Neural cell (in vitro differentiated cells): Measurements from ENCODE around the gene EYS. TPM values are rescaled to one million over a fixed set of nuclear protein-coding genes. Genes with fewer than 3 reads are reported as not detected.

Experiments
- H2AFZ ChIP-seq: fragments of 200-600, 300-800 bp; sonication (generic), shearing (Covaris generic); 2 replicates; pipeline ENCODE4 v1.6.0; 2014; ENCODE audit warnings: low read depth, mild to moderate bottlenecking, antibody characterized with exemption, low read length, moderate library complexity
- H3F3A ChIP-seq: fragments of 200-600 bp; shearing (Covaris generic); 2 replicates; pipeline ENCODE4 v1.6.1; 2016; ENCODE audit warnings: mild to moderate bottlenecking, moderate library complexity, mixed read lengths, antibody characterized with exemption, low read length; ENCODE audit not compliant: insufficient read depth, poor library complexity, severe bottlenecking
- H3K27ac ChIP-seq: fragments of 200-600, 300-800 bp; sonication (generic), shearing (Covaris generic); 2 replicates; pipeline ENCODE4 v1.5.1; 2014; ENCODE audit warnings: mild to moderate bottlenecking, low read length, moderate library complexity
- H3K27me3 ChIP-seq: fragments of 300-800, 200-600 bp; sonication (generic), shearing (Covaris generic); 2 replicates; pipeline ENCODE4 v1.6.0; 2014; ENCODE audit warnings: mild to moderate bottlenecking, low read depth, low read length, moderate library complexity; ENCODE audit not compliant: insufficient read depth
- H3K36me3 ChIP-seq: fragments of 300-800, 200-600 bp; sonication (generic), shearing (Covaris generic); 2 replicates; pipeline ENCODE4 v1.5.1; 2014; ENCODE audit warnings: mild to moderate bottlenecking, antibody characterized with exemption, low read length, moderate library complexity; ENCODE audit not compliant: insufficient read depth
- H3K4me2 ChIP-seq: fragments of 300-800, 200-600 bp; sonication (generic), shearing (Covaris generic); 2 replicates; pipeline ENCODE4 v1.6.0; 2014; ENCODE audit warnings: mild to moderate bottlenecking, low read length
- H3K4me3 ChIP-seq: fragments of 300-800, 200-600 bp; sonication (generic), shearing (Covaris generic); 2 replicates; pipeline ENCODE4 v1.5.1; 2014; ENCODE audit warnings: mild to moderate bottlenecking, low read length, moderate library complexity
- H3K79me2 ChIP-seq: fragments of 200-600 bp; shearing (Covaris generic); replicated peaks from 2 replicates; pipeline ENCODE4 v1.6.0; 2014; ENCODE audit warnings: mild to moderate bottlenecking, low read length, moderate library complexity; ENCODE audit not compliant: insufficient read depth
- H3K9ac ChIP-seq: fragments of 300-800, 200-600 bp; sonication (generic), shearing (Covaris generic); 2 replicates; pipeline ENCODE4 v1.6.1; 2016; ENCODE audit warnings: mild to moderate bottlenecking, low read length, mixed read lengths
- H3K9me2 ChIP-seq: fragments of 200-600 bp; shearing (Covaris generic); 2 replicates; pipeline ENCODE4 v1.6.1; 2016; ENCODE audit warnings: mild to moderate bottlenecking, low read length, mixed read lengths; ENCODE audit not compliant: insufficient read depth
- H3K9me3 ChIP-seq: fragments of 200-600, 300-800 bp; sonication (generic), shearing (Covaris generic); 2 replicates; pipeline ENCODE4 v1.6.1; 2016; ENCODE audit warnings: mild to moderate bottlenecking, mixed run types, low read length, moderate library complexity, mixed read lengths
- H4K20me1 ChIP-seq: fragments of 200-600 bp; shearing (Covaris generic); 2 replicates; pipeline ENCODE4 v1.6.1; 2016; ENCODE audit warnings: mild to moderate bottlenecking, mixed run types; ENCODE audit not compliant: insufficient read depth
- EP300 ChIP-seq: fragments of 450-650 bp; conservative IDR thresholded peaks from 2 replicates; pipeline ENCODE4 v1.6.1; 2014; ENCODE audit warnings: antibody characterized with exemption, mild to moderate bottlenecking, moderate library complexity; ENCODE audit not compliant: poor library complexity, severe bottlenecking
- EZH2 ChIP-seq: fragments of 200-600, 300-800 bp; shearing (Covaris generic), sonication (generic); IDR thresholded peaks from 2 replicates; pipeline ENCODE4 v1.6.1; 2014; ENCODE audit warnings: antibody characterized with exemption, low read length, borderline replicate concordance, mild to moderate bottlenecking; ENCODE audit not compliant: insufficient read depth, poor library complexity, severe bottlenecking
- MXI1 ChIP-seq: fragments of 450-650 bp; conservative IDR thresholded peaks from 2 replicates; pipeline ENCODE4 v1.6.1; 2014; ENCODE audit warnings: antibody characterized with exemption, mild to moderate bottlenecking; ENCODE audit not compliant: poor library complexity, severe bottlenecking
- RAD21 ChIP-seq: fragments of 450-650 bp; conservative IDR thresholded peaks from 2 replicates; pipeline ENCODE4 v1.6.1; 2014; ENCODE audit warnings: antibody characterized with exemption, mild to moderate bottlenecking, moderate library complexity
- REST ChIP-seq: IDR thresholded peaks from 2 replicates; pipeline ENCODE4 v1.6.1; 2012; ENCODE audit warnings: borderline replicate concordance
- TAF1 ChIP-seq: IDR thresholded peaks from 2 replicates; pipeline ENCODE4 v1.6.1; 2012; ENCODE audit warnings: low read depth
- polyA plus RNA-seq: library from polyadenylated mRNA; depleted of rRNA; stranded (reverse); fragments of >200 nt; gene quantifications from 2 replicates; pipeline ENCODE4 v1.2.3, GENCODE V29; 2014
- TF ChIP-seq, protein P1 (sequence below): fragments of 450-650 bp; IDR thresholded peaks from 2 replicates; pipeline ENCODE4 v1.5.1; 2014; ENCODE audit warnings: antibody characterized with exemption, mild to moderate bottlenecking, moderate library complexity; ENCODE audit not compliant: poor library complexity, severe bottlenecking

Gene EYS
- polyA plus RNA-seq, 1 donor from 2014 or later, result 0.38 TPM

GRCh38 chr6:63714091-63714490 is 1992.9 kb downstream of the EYS start:
- H3K9me3 ChIP-seq, result no peaks in the 10 kb centered on the region
- no peak overlapping the region for H3K27ac ChIP-seq
- peaks cover 12% of the 10 kb centered on the region for H3K36me3 ChIP-seq
- H3K4me2 ChIP-seq, result no peak overlapping the region
- no peaks in the 10 kb centered on the region for H4K20me1 ChIP-seq
- no peaks in the 10 kb centered on the region for H3K79me2 ChIP-seq
- no peak overlapping the region for H2AFZ ChIP-seq
- no peak overlapping the region for H3K9ac ChIP-seq
- H3K9me2 ChIP-seq, result no peaks in the 10 kb centered on the region
- H3K27me3 ChIP-seq, result no peaks in the 10 kb centered on the region
- H3K4me3 ChIP-seq, result no peak overlapping the region
- TF ChIP-seq REST (no peak), RAD21 (no peak), MXI1 (no peak), TAF1 (no peak)
- no peaks in the 10 kb centered on the region for H3F3A ChIP-seq

DNA sequence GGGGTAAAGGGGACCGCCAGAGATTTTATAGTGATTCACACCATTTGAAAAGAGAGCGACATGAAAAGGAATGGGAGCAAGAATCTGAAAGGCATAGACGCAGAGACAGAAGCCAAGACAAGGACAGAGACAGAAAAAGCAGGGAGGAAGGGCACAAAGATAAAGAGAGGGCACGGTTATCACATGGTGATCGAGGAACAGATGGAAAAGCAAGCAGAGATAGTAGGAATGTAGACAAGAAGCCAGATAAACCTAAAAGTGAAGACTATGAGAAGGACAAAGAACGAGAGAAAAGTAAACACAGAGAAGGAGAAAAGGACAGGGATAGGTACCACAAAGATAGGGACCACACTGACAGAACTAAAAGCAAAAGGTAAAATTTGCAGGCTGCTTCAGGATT is 1993.7 kb downstream of the EYS start:
- no peak for TF ChIP-seq EZH2
- no peak for TF ChIP-seq MXI1
- no peak for TF ChIP-seq RAD21
- TF ChIP-seq, protein P1, sequence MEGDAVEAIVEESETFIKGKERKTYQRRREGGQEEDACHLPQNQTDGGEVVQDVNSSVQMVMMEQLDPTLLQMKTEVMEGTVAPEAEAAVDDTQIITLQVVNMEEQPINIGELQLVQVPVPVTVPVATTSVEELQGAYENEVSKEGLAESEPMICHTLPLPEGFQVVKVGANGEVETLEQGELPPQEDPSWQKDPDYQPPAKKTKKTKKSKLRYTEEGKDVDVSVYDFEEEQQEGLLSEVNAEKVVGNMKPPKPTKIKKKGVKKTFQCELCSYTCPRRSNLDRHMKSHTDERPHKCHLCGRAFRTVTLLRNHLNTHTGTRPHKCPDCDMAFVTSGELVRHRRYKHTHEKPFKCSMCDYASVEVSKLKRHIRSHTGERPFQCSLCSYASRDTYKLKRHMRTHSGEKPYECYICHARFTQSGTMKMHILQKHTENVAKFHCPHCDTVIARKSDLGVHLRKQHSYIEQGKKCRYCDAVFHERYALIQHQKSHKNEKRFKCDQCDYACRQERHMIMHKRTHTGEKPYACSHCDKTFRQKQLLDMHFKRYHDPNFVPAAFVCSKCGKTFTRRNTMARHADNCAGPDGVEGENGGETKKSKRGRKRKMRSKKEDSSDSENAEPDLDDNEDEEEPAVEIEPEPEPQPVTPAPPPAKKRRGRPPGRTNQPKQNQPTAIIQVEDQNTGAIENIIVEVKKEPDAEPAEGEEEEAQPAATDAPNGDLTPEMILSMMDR, result no peak
- TF ChIP-seq TAF1, result no peak
- TF ChIP-seq EP300, result no peak
- TF ChIP-seq REST, result no peak
- no peaks in the 10 kb centered on the region for H3K79me2 ChIP-seq
- H3K4me2 ChIP-seq, result no peak overlapping the region
- H2AFZ ChIP-seq, result no peak overlapping the region
- H3K9ac ChIP-seq, result no peak overlapping the region
- H3K27ac ChIP-seq, result no peak overlapping the region
- no peaks in the 10 kb centered on the region for H4K20me1 ChIP-seq
- no peaks in the 10 kb centered on the region for H3F3A ChIP-seq
- H3K36me3 ChIP-seq, result peaks cover 12% of the 10 kb centered on the region
- H3K9me3 ChIP-seq, result no peaks in the 10 kb centered on the region
- no peak overlapping the region for H3K4me3 ChIP-seq
- no peaks in the 10 kb centered on the region for H3K27me3 ChIP-seq
- no peaks in the 10 kb centered on the region for H3K9me2 ChIP-seq
